Heart right ventricle (tissue), 16 donors: ENCODE data around the gene RRAS2. TPM values are rescaled to one million over a fixed set of nuclear protein-coding genes. Genes with fewer than 3 reads are reported as not detected.
"Not testable (repeated sequence)": the region's sequence is repeated elsewhere in the genome, so short reads cannot be mapped to it uniquely, and the experiment has no call there.

Source experiments
- ATAC-seq, 8 donors: fragments of 200-7000 bp; cut with Tn5 transposase; one replicate each; pipeline ENCODE4 v1.9.1; 2020; ENCODE audit warnings: mild to moderate bottlenecking in 8 of 8, moderate library complexity in 8 of 8, moderate number of reproducible peaks in 1 of 8
- DNase-seq, 2 donors: peaks; one replicate each; pipeline ENCODE4 v3.0.0-alpha.2; 2020
- H3K27ac ChIP-seq, 10 donors: fragments of 200-600 bp; sonication (generic) in 2 of 10; one replicate each; pipeline versions ENCODE4 v1.5.0 to v1.8.0; 2020 to 2022; ENCODE audit warnings: mild to moderate bottlenecking in 3 of 10
- H3K27me3 ChIP-seq, 7 donors: fragments of 200-600 bp; one replicate each; pipeline ENCODE4 v1.8.0; 2021 to 2022; ENCODE audit warnings: mild to moderate bottlenecking in 2 of 7
- H3K36me3 ChIP-seq, 9 donors: fragments of 200-600 bp; sonication (generic) in 1 of 9; one replicate each; pipeline versions ENCODE4 v1.5.0 to v1.8.0; 2020 to 2022; ENCODE audit warnings: mild to moderate bottlenecking in 2 of 9
- H3K4me1 ChIP-seq, 9 donors: fragments of 200-600 bp; sonication (generic) in 1 of 9; one replicate each; pipeline versions ENCODE4 v1.5.0 to v1.8.0; 2020 to 2022; ENCODE audit warnings: mild to moderate bottlenecking in 4 of 9
- H3K4me3 ChIP-seq, 10 donors: fragments of 200-600 bp; sonication (generic) in 2 of 10; one replicate each; pipeline versions ENCODE4 v1.5.0 to v1.8.0; 2020 to 2022; ENCODE audit warnings: mild to moderate bottlenecking in 7 of 10, moderate library complexity in 2 of 10
- H3K9me3 ChIP-seq, 11 donors: fragments of 200-600 bp in 10 of 11; sonication (generic) in 2 of 11; one replicate each; pipeline versions ENCODE4 v1.5.0 to v1.8.0; 2013 to 2022; ENCODE audit warnings: mild to moderate bottlenecking in 2 of 11, control low read depth in 1 of 11, moderate library complexity in 1 of 11
- CTCF ChIP-seq, 9 donors: fragments of 200-600 bp; sonication (generic) in 2 of 9; IDR thresholded peaks; one replicate each; pipeline versions ENCODE4 v1.5.0 to v1.8.0; 2021 to 2022; ENCODE audit warnings: antibody characterized with exemption in 9 of 9, mild to moderate bottlenecking in 5 of 9, moderate library complexity in 1 of 9
- WGBS, 2 donors: extraction: QIAGEN DNeasy Blood & Tissue Kit; methylation state at CpG; one replicate each; pipeline ENCODE4 v1.1.7; 2013; ENCODE audit warnings: inconsistent platforms in 1 of 2; 5-methylcytosine and 5-hydroxymethylcytosine counted together
- intact Hi-C, 10 donors: fragments of 100-400 bp; cut with DNase I; formaldehyde crosslinking; loops; one replicate each; pipeline versions ENCODE4 v1.11.1 to v1.14.2; 2022
- polyA plus RNA-seq, 2 donors: library from polyadenylated mRNA; stranded (reverse); fragments of 200-250 nt; gene quantifications; one replicate each; pipeline ENCODE4 v1.2.3, GENCODE V29; 2013
- total RNA-seq, 10 donors: library from RNA; stranded (reverse); fragmentation: NEBNext Ultra II Directional in 3 of 10; extraction: Animal tissue kit (Norgen Biotek cat#: 25700) in 3 of 10; gene quantifications; one replicate each; pipeline versions ENCODE4 v1.2.1 to v1.2.4, GENCODE V29; 2021 to 2023
- donor health status: Arrhythmogenic right ventricular cardiomyopathy.
- donor health status: ischemic (EF 13 %, LVEDD 7.1; RV severe dilation, severe dysfunction).
- donor health status: healthy with polysubstance abuse.
- donor health status: DM: no; HTN: yes; CAD: no.
- donor health status: DM: no; HTN: no; CAD: no.
- donor health status: ischemic (EF 25% LVEDD 6.9; RV normal size, moderate dysfunction).
- donor health status: ischemic (EF 25% LVEDD 5.7; RV mildly dilated, moderate dysfunction).
- donor health status: healthy.
- donor health status: DM: yes; HTN: yes; CAD: no.
- donor health status: Ischemic cardiomyopathy.
- donor health status: ischemic (EF 35%, LVEDD 5.7; RV mildly dilated, moderate dysfunction).
- donor health status: nonischemic (EF 11% LVEDD 7.7; RV severe dilation, severe dysfunction).
- donor health status: DM: yes; HTN: yes; CAD: no.
- donor health status: PGD.
- donor health status: ischemic (EF 29% LVEDD 5.4; RV normal size, mild dysfunction).
- donor health status: nonischemic (EF 23%, LVEDD 6.1; RV moderate dilation, normal function).

The RRAS2 gene
- total and polyA plus RNA-seq, 12 donors: 20.8 to 142 (median 37.3) TPM

- peak in 6 of 8 donors; percentile 12 to 53 (median 40) for ATAC-seq
- 76 to 78% methylated on average over 5 of the region's 5 CpGs for WGBS, 2 donors
- intact Hi-C loops: loop anchor here in 1 of 10 donors (5.0 kb wide), 1 partner anchor 477 kb away; no protein-coding TSS in a partner anchor
Measured at GRCh38 chr11:14253840-14254239, 105.1 kb downstream of the RRAS2 start.

GRCh38 chr11:14253421-14253820 is 105.6 kb downstream of the RRAS2 start:
- no peak for TF ChIP-seq CTCF (IDR thresholded peaks at IDR 0.05)
- Histone ChIP-seq H3K27ac (no peak overlapping the region), H3K27me3 (peaks cover 0 to 34% (median 9%) of the 10 kb centered on the region in 7 donors), H3K4me1 (peaks cover 0 to 19% (median 4%) of the 10 kb centered on the region in 9 donors), H3K4me3 (no peak overlapping the region), H3K36me3 (peaks cover 0 to 4% (median 0%) of the 10 kb centered on the region in 9 donors), H3K9me3 (no peaks in the 10 kb centered on the region)
- 55 to 59% methylated on average over 2 of the region's 2 CpGs for whole genome bisulfite sequencing, 2 donors
- intact Hi-C loops: loop anchor here in 1 of 10 donors (5.0 kb wide), 1 partner anchor 476 kb away; no protein-coding TSS in a partner anchor
- ATAC-seq (peak in 7 of 8 donors; percentile 14 to 53 (median 28)), DNase-seq (no peak)

More at GRCh38 chr11:14253840-14254239, 105.1 kb downstream of the RRAS2 start:
- H3K4me3 ChIP-seq: no peak overlapping the region
- H3K27ac ChIP-seq: no peak overlapping the region
- H3K4me1 ChIP-seq: peaks cover 0 to 19% (median 0%) of the 10 kb centered on the region in 9 donors
- no peak for DNase-seq
- H3K27me3 ChIP-seq: peaks cover 0 to 33% (median 9%) of the 10 kb centered on the region in 7 donors
- TF ChIP-seq CTCF (IDR thresholded peaks at IDR 0.05): no peak
- H3K9me3 ChIP-seq: no peaks in the 10 kb centered on the region
- peaks cover 0 to 4% (median 0%) of the 10 kb centered on the region in 9 donors for H3K36me3 ChIP-seq

- WGBS, 2 donors: 99% methylated on average over 6 to 8 of the region's 12 CpGs
- not testable (repeated sequence) for ATAC-seq, H3K4me3 ChIP-seq, H3K9me3 ChIP-seq, H3K27ac ChIP-seq, H3K36me3 ChIP-seq, DNase-seq
- Histone ChIP-seq H3K4me1 (peaks cover 0 to 22% (median 5%) of the 10 kb centered on the region in 9 donors), H3K27me3 (peaks cover 0 to 42% (median 9%) of the 10 kb centered on the region in 7 donors)
- intact Hi-C loops: loop anchor here in 1 of 10 donors (5.0 kb wide), 1 partner anchor 475 kb away; no protein-coding TSS in a partner anchor
Measured at GRCh38 chr11:14252501-14252900, 106.5 kb downstream of the RRAS2 start.

GRCh38 chr11:14251754-14252153 is 107.2 kb downstream of the RRAS2 start:
- Histone ChIP-seq H3K36me3 (peaks cover 0 to under 1% (median 0%) of the 10 kb centered on the region in 9 donors), H3K4me1 (peaks cover 0 to 22% (median 5%) of the 10 kb centered on the region in 9 donors), H3K9me3 (no peaks in the 10 kb centered on the region), H3K27ac (no peak overlapping the region), H3K4me3 (no peak overlapping the region), H3K27me3 (peaks cover 0 to 49% (median 10%) of the 10 kb centered on the region in 7 donors)
- no peak for TF ChIP-seq CTCF (IDR thresholded peaks at IDR 0.05)
- 73 to 77% methylated on average over 5 of the region's 5 CpGs for WGBS, 2 donors
- no peak for DNase-seq
- no peak for ATAC-seq
- intact Hi-C loops: loop anchor here in 1 of 10 donors (5.0 kb wide), 1 partner anchor 474 kb away; no protein-coding TSS in a partner anchor
